ENCODE data around the gene BICD1. TPM values are rescaled to one million over a fixed set of nuclear protein-coding genes. Genes with fewer than 3 reads are reported as not detected.
A peak's percentile ranks its signal among the peaks of the same experiment; 100 is the strongest.

Gene BICD1
- total RNA-seq, 1 experiment from 2014 or later, result 41.3 TPM

DNA sequence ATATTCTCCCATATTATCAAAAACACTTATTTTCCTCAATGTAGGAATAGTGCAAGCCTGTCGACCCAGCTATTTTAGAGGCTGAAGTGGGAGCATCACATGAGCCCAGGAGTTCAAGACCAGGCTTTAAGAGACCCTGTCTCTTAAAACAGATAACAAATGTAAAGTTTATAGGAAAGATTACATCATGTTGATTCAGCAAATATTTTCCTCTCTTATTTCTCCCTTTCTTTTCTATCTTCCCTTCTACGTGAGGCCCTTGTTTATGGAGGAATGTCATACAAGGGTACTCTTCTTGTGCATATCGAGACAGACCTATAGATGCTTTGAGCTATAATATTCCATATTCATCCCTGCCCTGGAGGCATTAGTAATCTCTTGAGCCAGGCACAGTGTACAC is 256.2 kb downstream of the BICD1 start:
- no TSS peak for BruUV-seq (replicated peaks)
- no peak for DNase-seq
- Histone ChIP-seq H3F3A (ENCODE audit: insufficient read depth, low read depth) (0 out of 2 replicates have a peak, but pooled peaks cover 3% of the 10 kb centered on the region), H3K4me1 (replicated peaks; ENCODE audit: insufficient read depth) (no peaks in the 10 kb centered on the region), H3K27ac (no peak overlapping the region), H3K36me3 (ENCODE audit: low read depth) (no peaks in the 10 kb centered on the region), H3K4me2 (no peak overlapping the region), H3K79me2 (ENCODE audit: low read depth) (no peaks in the 10 kb centered on the region), H2AFZ (no peak overlapping the region), H3K4me3 (no peak overlapping the region), H4K20me1 (ENCODE audit: insufficient read depth) (no peaks in the 10 kb centered on the region), H3K9me2 (ENCODE audit: insufficient read depth) (no peaks in the 10 kb centered on the region), H3K27me3 (ENCODE audit: insufficient read depth, low read depth) (no peaks in the 10 kb centered on the region), H3K9me3 (ENCODE audit: insufficient read depth, low read depth) (no peaks in the 10 kb centered on the region)
- intact Hi-C loops (cut with micrococcal nuclease; ENCODE audit: unreplicated experiment), result loop anchor here (10.0 kb wide), 1 partner anchor 1108 kb away; no protein-coding TSS in a partner anchor
- POLR2A ChIA-PET (ENCODE audit: unreplicated experiment), result no interaction called here
- CTCF ChIA-PET, result interaction anchor here (0.6 to 0.7 kb wide), 2 partner anchors 64 to 1065 kb away, joined by 3 read pairs; no protein-coding TSS in a partner anchor
- TF ChIP-seq EZH2 (IDR thresholded peaks at IDR 0.05; ENCODE audit: low read depth), result no peak
- TF ChIP-seq, protein P1, sequence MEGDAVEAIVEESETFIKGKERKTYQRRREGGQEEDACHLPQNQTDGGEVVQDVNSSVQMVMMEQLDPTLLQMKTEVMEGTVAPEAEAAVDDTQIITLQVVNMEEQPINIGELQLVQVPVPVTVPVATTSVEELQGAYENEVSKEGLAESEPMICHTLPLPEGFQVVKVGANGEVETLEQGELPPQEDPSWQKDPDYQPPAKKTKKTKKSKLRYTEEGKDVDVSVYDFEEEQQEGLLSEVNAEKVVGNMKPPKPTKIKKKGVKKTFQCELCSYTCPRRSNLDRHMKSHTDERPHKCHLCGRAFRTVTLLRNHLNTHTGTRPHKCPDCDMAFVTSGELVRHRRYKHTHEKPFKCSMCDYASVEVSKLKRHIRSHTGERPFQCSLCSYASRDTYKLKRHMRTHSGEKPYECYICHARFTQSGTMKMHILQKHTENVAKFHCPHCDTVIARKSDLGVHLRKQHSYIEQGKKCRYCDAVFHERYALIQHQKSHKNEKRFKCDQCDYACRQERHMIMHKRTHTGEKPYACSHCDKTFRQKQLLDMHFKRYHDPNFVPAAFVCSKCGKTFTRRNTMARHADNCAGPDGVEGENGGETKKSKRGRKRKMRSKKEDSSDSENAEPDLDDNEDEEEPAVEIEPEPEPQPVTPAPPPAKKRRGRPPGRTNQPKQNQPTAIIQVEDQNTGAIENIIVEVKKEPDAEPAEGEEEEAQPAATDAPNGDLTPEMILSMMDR (conservative IDR thresholded peaks at IDR 0.05), result no peak

GRCh38 chr12:32365473-32366064 is 258.9 kb downstream of the BICD1 start:
- Histone ChIP-seq H3F3A (ENCODE audit: insufficient read depth, low read depth) (0 out of 2 replicates have a peak, but pooled peaks cover 3% of the 10 kb centered on the region), H3K27ac (no peak overlapping the region), H3K4me2 (no peak overlapping the region), H2AFZ (no peak overlapping the region), H3K4me3 (no peak overlapping the region), H3K79me2 (ENCODE audit: low read depth) (no peaks in the 10 kb centered on the region), H3K36me3 (ENCODE audit: low read depth) (no peaks in the 10 kb centered on the region), H3K4me1 (replicated peaks; ENCODE audit: insufficient read depth) (no peaks in the 10 kb centered on the region), H3K9me2 (ENCODE audit: insufficient read depth) (no peaks in the 10 kb centered on the region), H4K20me1 (ENCODE audit: insufficient read depth) (no peaks in the 10 kb centered on the region), H3K27me3 (ENCODE audit: insufficient read depth, low read depth) (no peaks in the 10 kb centered on the region), H3K9me3 (ENCODE audit: insufficient read depth, low read depth) (no peaks in the 10 kb centered on the region)
- intact Hi-C loops (cut with micrococcal nuclease; ENCODE audit: unreplicated experiment), result loop anchor here (1.0 to 10.0 kb wide), 8 partner anchors 71 to 1657 kb away; partner anchors contain the start of genes ALG10 and YARS2
- POLR2A ChIA-PET (ENCODE audit: unreplicated experiment), result interaction anchor here (0.6 kb wide), 3 partner anchors 259 to 389 kb away, joined by 3 to 12 read pairs (median 4); no protein-coding TSS in a partner anchor
- DNase-seq, result peak; percentile 70 to 72
- CTCF ChIA-PET, result interaction anchor here (0.5 to 2.0 kb wide), 13 partner anchors 10 to 1045 kb away, joined by 3 to 11 read pairs (median 4); no protein-coding TSS in a partner anchor
- TF ChIP-seq EZH2 (IDR thresholded peaks at IDR 0.05; ENCODE audit: low read depth), result no peak
- TF ChIP-seq, protein P1 (conservative IDR thresholded peaks at IDR 0.05), result peak; percentile 94
- no TSS peak for BruUV-seq (replicated peaks)

DNA sequence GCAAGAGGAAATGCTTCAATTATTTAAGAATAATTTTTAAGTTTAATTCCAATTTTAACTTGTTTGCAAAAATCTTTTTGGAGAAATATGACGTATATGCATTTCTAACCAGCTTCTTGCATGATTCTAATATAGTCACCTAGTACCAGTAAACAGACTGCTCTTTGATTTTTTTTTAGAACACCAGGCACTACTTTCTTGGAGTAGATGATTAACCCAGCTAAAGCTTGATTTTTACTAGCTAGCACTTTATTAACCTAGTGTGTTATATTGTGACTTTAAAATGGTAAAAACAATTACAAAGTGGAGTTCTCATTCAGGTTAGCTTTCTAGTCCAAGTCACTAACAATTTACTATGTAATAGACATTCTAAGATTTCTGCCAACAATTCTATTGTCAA is 260.1 kb downstream of the BICD1 start:
- H3F3A ChIP-seq (ENCODE audit: insufficient read depth, low read depth), result 0 out of 2 replicates have a peak, but pooled peaks cover 3% of the 10 kb centered on the region
- H3K9me3 ChIP-seq (ENCODE audit: insufficient read depth, low read depth), result no peaks in the 10 kb centered on the region
- no peaks in the 10 kb centered on the region for H3K9me2 ChIP-seq (ENCODE audit: insufficient read depth)
- no peak overlapping the region for H3K4me3 ChIP-seq
- no peaks in the 10 kb centered on the region for H3K36me3 ChIP-seq (ENCODE audit: low read depth)
- intact Hi-C loops (cut with micrococcal nuclease; ENCODE audit: unreplicated experiment), result loop anchor here (5.0 to 10.0 kb wide), 3 partner anchors 366 to 1656 kb away; partner anchors contain the start of gene ALG10
- no peak overlapping the region for H2AFZ ChIP-seq
- H3K27me3 ChIP-seq (ENCODE audit: insufficient read depth, low read depth), result no peaks in the 10 kb centered on the region
- no peak overlapping the region for H3K27ac ChIP-seq
- CTCF ChIA-PET, result interaction anchor here (0.5 to 2.0 kb wide), 3 partner anchors 252 to 469 kb away, joined by 3 to 7 read pairs (median 4); no protein-coding TSS in a partner anchor
- no peaks in the 10 kb centered on the region for H3K79me2 ChIP-seq (ENCODE audit: low read depth)
- no peak for DNase-seq
- TF ChIP-seq, protein P1 (conservative IDR thresholded peaks at IDR 0.05), result no peak
- no peak for TF ChIP-seq EZH2 (IDR thresholded peaks at IDR 0.05; ENCODE audit: low read depth)
- BruUV-seq (replicated peaks), result no TSS peak
- H4K20me1 ChIP-seq (ENCODE audit: insufficient read depth), result no peaks in the 10 kb centered on the region
- no peak overlapping the region for H3K4me2 ChIP-seq
- POLR2A ChIA-PET (ENCODE audit: unreplicated experiment), result interaction anchor here (0.6 to 0.7 kb wide), 2 partner anchors 1041 to 1115 kb away, joined by 3 to 11 read pairs; partner anchors contain the start of gene SINHCAF
- no peaks in the 10 kb centered on the region for H3K4me1 ChIP-seq (replicated peaks; ENCODE audit: insufficient read depth)

Measured in PC-9 (cell line).